Measurements from ENCODE around the gene LINGO3. TPM values are rescaled to one million over a fixed set of nuclear protein-coding genes. Genes with fewer than 3 reads are reported as not detected.

LINGO3 gene
- total and polyA plus RNA-seq, 2 experiments from 2014 or later, result 0.29 to 0.45 TPM

DNA sequence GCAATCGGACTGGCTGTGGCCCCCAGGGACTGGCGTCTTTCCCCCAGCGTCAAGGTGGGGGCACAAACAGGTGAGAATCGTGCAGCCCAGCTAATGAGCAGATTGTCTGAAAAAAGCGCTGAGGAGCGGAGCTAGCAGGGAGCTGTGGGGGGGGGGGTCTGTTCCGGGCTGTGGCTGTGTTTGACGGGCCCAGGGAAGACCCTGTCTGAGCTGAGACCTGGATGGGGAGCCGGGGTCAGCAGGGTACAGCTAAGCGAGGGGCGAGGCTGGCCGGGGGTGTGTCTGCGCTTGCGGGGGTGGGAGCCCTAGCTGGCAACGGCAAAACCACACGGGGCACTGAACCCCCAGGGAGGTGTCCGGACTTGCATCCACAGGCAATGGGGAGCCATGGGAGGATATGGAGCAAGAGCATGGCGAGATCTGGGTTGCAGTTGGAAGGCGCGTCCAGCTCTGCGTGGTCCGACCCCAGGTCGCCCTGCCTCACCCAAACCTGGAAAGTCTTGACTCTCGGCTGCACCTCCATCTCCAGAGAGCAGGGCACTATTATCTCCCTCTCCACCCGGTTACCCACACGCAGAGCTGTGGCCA, 4.6 kb downstream of the LINGO3 start:
- TF ChIP-seq ETS1 (IDR thresholded peaks at IDR 0.05), result no peak
- no peak for TF ChIP-seq POLR2AphosphoS5 (IDR thresholded peaks at IDR 0.05; ENCODE audit: low read depth)
- no peak for TF ChIP-seq NANOG (IDR thresholded peaks at IDR 0.05; ENCODE audit: borderline replicate concordance)
- no peak for TF ChIP-seq REST (IDR thresholded peaks at IDR 0.05; ENCODE audit: unreplicated experiment)
- TF ChIP-seq, protein P1, sequence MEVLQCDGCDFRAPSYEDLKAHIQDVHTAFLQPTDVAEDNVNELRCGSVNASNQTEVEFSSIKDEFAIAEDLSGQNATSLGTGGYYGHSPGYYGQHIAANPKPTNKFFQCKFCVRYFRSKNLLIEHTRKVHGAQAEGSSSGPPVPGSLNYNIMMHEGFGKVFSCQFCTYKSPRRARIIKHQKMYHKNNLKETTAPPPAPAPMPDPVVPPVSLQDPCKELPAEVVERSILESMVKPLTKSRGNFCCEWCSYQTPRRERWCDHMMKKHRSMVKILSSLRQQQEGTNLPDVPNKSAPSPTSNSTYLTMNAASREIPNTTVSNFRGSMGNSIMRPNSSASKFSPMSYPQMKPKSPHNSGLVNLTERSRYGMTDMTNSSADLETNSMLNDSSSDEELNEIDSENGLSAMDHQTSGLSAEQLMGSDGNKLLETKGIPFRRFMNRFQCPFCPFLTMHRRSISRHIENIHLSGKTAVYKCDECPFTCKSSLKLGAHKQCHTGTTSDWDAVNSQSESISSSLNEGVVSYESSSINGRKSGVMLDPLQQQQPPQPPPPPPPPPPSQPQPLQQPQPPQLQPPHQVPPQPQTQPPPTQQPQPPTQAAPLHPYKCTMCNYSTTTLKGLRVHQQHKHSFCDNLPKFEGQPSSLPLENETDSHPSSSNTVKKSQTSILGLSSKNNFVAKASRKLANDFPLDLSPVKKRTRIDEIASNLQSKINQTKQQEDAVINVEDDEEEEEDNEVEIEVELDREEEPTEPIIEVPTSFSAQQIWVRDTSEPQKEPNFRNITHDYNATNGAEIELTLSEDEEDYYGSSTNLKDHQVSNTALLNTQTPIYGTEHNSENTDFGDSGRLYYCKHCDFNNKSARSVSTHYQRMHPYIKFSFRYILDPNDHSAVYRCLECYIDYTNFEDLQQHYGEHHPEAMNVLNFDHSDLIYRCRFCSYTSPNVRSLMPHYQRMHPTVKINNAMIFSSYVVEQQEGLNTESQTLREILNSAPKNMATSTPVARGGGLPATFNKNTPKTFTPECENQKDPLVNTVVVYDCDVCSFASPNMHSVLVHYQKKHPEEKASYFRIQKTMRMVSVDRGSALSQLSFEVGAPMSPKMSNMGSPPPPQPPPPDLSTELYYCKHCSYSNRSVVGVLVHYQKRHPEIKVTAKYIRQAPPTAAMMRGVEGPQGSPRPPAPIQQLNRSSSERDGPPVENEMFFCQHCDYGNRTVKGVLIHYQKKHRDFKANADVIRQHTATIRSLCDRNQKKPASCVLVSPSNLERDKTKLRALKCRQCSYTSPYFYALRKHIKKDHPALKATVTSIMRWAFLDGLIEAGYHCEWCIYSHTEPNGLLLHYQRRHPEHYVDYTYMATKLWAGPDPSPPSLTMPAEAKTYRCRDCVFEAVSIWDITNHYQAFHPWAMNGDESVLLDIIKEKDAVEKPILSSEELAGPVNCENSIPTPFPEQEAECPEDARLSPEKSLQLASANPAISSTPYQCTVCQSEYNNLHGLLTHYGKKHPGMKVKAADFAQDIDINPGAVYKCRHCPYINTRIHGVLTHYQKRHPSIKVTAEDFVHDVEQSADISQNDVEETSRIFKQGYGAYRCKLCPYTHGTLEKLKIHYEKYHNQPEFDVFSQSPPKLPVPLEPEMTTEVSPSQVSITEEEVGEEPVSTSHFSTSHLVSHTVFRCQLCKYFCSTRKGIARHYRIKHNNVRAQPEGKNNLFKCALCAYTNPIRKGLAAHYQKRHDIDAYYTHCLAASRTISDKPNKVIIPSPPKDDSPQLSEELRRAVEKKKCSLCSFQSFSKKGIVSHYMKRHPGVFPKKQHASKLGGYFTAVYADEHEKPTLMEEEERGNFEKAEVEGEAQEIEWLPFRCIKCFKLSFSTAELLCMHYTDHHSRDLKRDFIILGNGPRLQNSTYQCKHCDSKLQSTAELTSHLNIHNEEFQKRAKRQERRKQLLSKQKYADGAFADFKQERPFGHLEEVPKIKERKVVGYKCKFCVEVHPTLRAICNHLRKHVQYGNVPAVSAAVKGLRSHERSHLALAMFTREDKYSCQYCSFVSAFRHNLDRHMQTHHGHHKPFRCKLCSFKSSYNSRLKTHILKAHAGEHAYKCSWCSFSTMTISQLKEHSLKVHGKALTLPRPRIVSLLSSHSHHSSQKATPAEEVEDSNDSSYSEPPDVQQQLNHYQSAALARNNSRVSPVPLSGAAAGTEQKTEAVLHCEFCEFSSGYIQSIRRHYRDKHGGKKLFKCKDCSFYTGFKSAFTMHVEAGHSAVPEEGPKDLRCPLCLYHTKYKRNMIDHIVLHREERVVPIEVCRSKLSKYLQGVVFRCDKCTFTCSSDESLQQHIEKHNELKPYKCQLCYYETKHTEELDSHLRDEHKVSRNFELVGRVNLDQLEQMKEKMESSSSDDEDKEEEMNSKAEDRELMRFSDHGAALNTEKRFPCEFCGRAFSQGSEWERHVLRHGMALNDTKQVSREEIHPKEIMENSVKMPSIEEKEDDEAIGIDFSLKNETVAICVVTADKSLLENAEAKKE (CRISPR knock-in tag; IDR thresholded peaks at IDR 0.05), result no peak
- no peak for TF ChIP-seq EZH2phosphoT487 (IDR thresholded peaks at IDR 0.05; ENCODE audit: unreplicated experiment)
- no peak for TF ChIP-seq ZNF114 (CRISPR knock-in tag; IDR thresholded peaks at IDR 0.05)
- TF ChIP-seq EZH2 (IDR thresholded peaks at IDR 0.05; ENCODE audit: low read depth, unreplicated experiment), result no peak
- TF ChIP-seq CREB1 (CRISPR knock-in tag; IDR thresholded peaks at IDR 0.05; ENCODE audit: low read depth), result no peak
- no peak for TF ChIP-seq ZNF331 (CRISPR knock-in tag; IDR thresholded peaks at IDR 0.05; ENCODE audit: low read depth)
- no peak for TF ChIP-seq STAT1 (IDR thresholded peaks at IDR 0.05; ENCODE audit: unreplicated experiment)
- TF ChIP-seq, protein P2, sequence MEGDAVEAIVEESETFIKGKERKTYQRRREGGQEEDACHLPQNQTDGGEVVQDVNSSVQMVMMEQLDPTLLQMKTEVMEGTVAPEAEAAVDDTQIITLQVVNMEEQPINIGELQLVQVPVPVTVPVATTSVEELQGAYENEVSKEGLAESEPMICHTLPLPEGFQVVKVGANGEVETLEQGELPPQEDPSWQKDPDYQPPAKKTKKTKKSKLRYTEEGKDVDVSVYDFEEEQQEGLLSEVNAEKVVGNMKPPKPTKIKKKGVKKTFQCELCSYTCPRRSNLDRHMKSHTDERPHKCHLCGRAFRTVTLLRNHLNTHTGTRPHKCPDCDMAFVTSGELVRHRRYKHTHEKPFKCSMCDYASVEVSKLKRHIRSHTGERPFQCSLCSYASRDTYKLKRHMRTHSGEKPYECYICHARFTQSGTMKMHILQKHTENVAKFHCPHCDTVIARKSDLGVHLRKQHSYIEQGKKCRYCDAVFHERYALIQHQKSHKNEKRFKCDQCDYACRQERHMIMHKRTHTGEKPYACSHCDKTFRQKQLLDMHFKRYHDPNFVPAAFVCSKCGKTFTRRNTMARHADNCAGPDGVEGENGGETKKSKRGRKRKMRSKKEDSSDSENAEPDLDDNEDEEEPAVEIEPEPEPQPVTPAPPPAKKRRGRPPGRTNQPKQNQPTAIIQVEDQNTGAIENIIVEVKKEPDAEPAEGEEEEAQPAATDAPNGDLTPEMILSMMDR (conservative IDR thresholded peaks at IDR 0.05; ENCODE audit: low read depth in 2 of 2), result no peak
- no peak for TF ChIP-seq JUNB (IDR thresholded peaks at IDR 0.05; ENCODE audit: unreplicated experiment)
- Histone ChIP-seq H4K20me1 (replicated peaks; ENCODE audit: insufficient read depth) (no peaks in the 10 kb centered on the region), H3K4me3 (peak overlapping the region; percentile 44; the same call in 1 of the 2 replicates), H3K4me1 (ENCODE audit: insufficient read depth) (peaks cover 5% of the 10 kb centered on the region; the same call in 1 of the 2 replicates), H3K27me3 (ENCODE audit: insufficient read depth) (peaks cover 26% of the 10 kb centered on the region), H3K36me3 (ENCODE audit: insufficient read depth) (no peaks in the 10 kb centered on the region), H3K4me2 (peak overlapping the region; percentile 72; the same call in 1 of the 2 replicates), H3K9me2 (ENCODE audit: insufficient read depth) (no peaks in the 10 kb centered on the region), H3K27ac (ENCODE audit: low read depth) (no peak overlapping the region), H2AFZ (peak overlapping the region; percentile 90), H3F3A (replicated peaks; ENCODE audit: low read depth) (no peaks in the 10 kb centered on the region), H3K79me2 (replicated peaks; ENCODE audit: insufficient read depth) (no peaks in the 10 kb centered on the region)
- Mint-ChIP-seq H3K27me3 (ENCODE audit: insufficient read depth, low read depth, poor library complexity) (peaks cover 39% of the 10 kb centered on the region), H3K36me3 (ENCODE audit: low read depth) (no peaks in the 10 kb centered on the region), H3K9me3 (no peaks in the 10 kb centered on the region; the same call in 2 of the 3 replicates), H3K4me1 (peaks cover 5% of the 10 kb centered on the region), H3K4me3 (no peak overlapping the region), H3K27ac (no peak overlapping the region)
- no peak for ATAC-seq
- no peak for DNase-seq (ENCODE audit: low spot score)

All from GM23338 (cell line).